ENCODE results near the gene ZNF594.

DNA sequence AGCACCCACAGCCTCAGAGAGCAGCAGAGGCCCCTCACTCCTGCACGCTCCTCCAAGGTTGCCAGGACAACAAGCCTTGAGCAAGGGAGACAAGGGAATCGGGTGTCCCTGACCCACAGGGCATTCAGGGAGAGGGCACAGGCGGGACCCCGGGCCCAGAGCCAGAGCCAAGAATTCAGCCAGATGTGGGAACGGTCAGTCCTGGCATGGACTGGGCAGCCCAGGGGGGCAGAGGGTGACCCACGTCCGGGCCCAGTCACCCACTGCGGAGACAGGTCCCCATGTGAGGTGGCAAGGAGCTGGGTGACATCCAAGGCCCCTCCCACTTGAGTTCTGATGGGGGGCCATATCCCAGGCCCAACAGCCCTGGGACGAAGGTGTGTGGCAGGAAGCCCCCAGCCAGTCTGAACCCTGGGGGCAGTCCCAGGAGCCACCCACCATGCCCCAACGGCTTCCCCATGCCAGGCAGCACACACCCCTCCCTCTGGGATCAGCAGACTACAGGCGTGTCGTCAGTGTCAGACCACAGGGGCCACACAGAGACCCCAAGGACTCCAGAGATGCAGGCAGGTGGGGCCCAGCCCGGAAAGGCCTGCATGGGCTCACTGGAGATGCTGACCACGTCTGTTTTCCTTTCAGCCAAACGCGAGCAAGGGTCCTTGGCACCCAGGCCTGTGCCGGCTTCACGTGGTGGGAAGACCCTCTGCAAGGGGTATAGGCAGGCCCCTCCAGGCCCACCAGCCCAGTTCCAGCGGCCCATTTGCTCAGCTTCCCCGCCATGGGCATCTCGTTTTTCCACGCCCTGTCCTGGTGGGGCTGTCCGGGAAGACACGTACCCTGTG is 52.8 kb downstream of the ZNF594 start:
- no peak for TF ChIP-seq SP1 (IDR thresholded peaks at IDR 0.05; ENCODE audit: low read depth, low read length)
- TF ChIP-seq TAF1 (IDR thresholded peaks at IDR 0.05; ENCODE audit: low read depth, low read length), result no peak
- TF ChIP-seq, protein P1, sequence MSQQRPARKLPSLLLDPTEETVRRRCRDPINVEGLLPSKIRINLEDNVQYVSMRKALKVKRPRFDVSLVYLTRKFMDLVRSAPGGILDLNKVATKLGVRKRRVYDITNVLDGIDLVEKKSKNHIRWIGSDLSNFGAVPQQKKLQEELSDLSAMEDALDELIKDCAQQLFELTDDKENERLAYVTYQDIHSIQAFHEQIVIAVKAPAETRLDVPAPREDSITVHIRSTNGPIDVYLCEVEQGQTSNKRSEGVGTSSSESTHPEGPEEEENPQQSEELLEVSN (IDR thresholded peaks at IDR 0.05), result no peak
- TF ChIP-seq POLR2AphosphoS5 (IDR thresholded peaks at IDR 0.05; ENCODE audit: low read depth, low read length), result no peak
- TF ChIP-seq CTCF (IDR thresholded peaks at IDR 0.05; ENCODE audit: control extremely low read depth in 1 of 3, insufficient read depth in 1 of 3, low read depth in 1 of 3, low read length in 3 of 3), result no peak
- no peak for TF ChIP-seq RNF2 (IDR thresholded peaks at IDR 0.05; ENCODE audit: borderline replicate concordance, low read depth, low read length, missing control alignments, poor library complexity, severe bottlenecking)
- TF ChIP-seq, protein P2, sequence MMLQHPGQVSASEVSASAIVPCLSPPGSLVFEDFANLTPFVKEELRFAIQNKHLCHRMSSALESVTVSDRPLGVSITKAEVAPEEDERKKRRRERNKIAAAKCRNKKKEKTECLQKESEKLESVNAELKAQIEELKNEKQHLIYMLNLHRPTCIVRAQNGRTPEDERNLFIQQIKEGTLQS (IDR thresholded peaks at IDR 0.05; ENCODE audit: insufficient read depth, low read depth, low read length), result no peak

Measured in H1 (cell line).